ENCODE data around the gene CA5B.
"Not testable (repeated sequence)": the region's sequence is repeated elsewhere in the genome, so short reads cannot be mapped to it uniquely, and the experiment has no call there.

CA5B gene

GRCh38 chrX:15748841-15749240, 10.8 kb downstream of the CA5B start:
- DNase-seq (ENCODE audit: low spot score), result no peak

- peak; percentile 48 for DNase-seq (ENCODE audit: low spot score)
Observed at GRCh38 chrX:15749642-15750610, 11.9 kb downstream of the CA5B start.

- peak; percentile 16 for DNase-seq (ENCODE audit: low spot score)
Observed at GRCh38 chrX:15750611-15751154, 12.6 kb downstream of the CA5B start.

GRCh38 chrX:15751155-15751819, 13.2 kb downstream of the CA5B start:
- no peak for DNase-seq (ENCODE audit: low spot score)

- no peak for DNase-seq (ENCODE audit: low spot score)
Observed at GRCh38 chrX:15755091-15755490, 17.0 kb downstream of the CA5B start.

- no peak for DNase-seq (ENCODE audit: low spot score)
Observed at GRCh38 chrX:15758140-15758539, 20.1 kb downstream of the CA5B start.

- not testable (repeated sequence) for DNase-seq (ENCODE audit: low spot score)
Observed at GRCh38 chrX:15759886-15760285, 21.8 kb downstream of the CA5B start.

- peak; percentile 59 for DNase-seq (ENCODE audit: low spot score)
Observed at GRCh38 chrX:15761564-15762191, 23.6 kb downstream of the CA5B start.

- no peak for DNase-seq (ENCODE audit: low spot score)
Observed at GRCh38 chrX:15769300-15769954, 31.4 kb downstream of the CA5B start.

GRCh38 chrX:15781961-15782699, 44.1 kb downstream of the CA5B start:
- DNase-seq (ENCODE audit: low spot score), result no peak

GRCh38 chrX:15785176-15785750, 47.2 kb downstream of the CA5B start:
- no peak for DNase-seq (ENCODE audit: low spot score)

GRCh38 chrX:15786915-15787314, 48.8 kb downstream of the CA5B start:
- no peak for DNase-seq (ENCODE audit: low spot score)

- peak; percentile 67 for DNase-seq (ENCODE audit: low spot score)
Observed at GRCh38 chrX:15789979-15790768, 52.1 kb downstream of the CA5B start, which contains the start of gene ZRSR2. ZRSR2 (plus strand) TSS chrX:15790484; CDS start chrX:15790496, 12 bp downstream.

GRCh38 chrX:15790769-15791290, 52.8 kb downstream of the CA5B start:
- DNase-seq (ENCODE audit: low spot score), result peak; percentile 22

- DNase-seq (ENCODE audit: low spot score), result no peak
Observed at GRCh38 chrX:15797707-15798106, 59.6 kb downstream of the CA5B start.

GRCh38 chrX:15804563-15804962, 66.5 kb downstream of the CA5B start:
- peak; percentile 11 for DNase-seq (ENCODE audit: low spot score)

GRCh38 chrX:15808254-15808653, 70.2 kb downstream of the CA5B start:
- DNase-seq (ENCODE audit: low spot score), result no peak

- DNase-seq (ENCODE audit: low spot score), result no peak
Observed at GRCh38 chrX:15812192-15812938, 74.3 kb downstream of the CA5B start.

- DNase-seq (ENCODE audit: low spot score), result no peak
Observed at GRCh38 chrX:15813416-15813815, 75.3 kb downstream of the CA5B start.
